Muscle layer of duodenum (tissue), 2 donors: ENCODE measurements around the gene SYNJ2.
"Not testable (repeated sequence)": the region's sequence is repeated elsewhere in the genome, so short reads cannot be mapped to it uniquely, and the experiment has no call there.

Experiments
- H3K27ac ChIP-seq: one replicate; pipeline ENCODE4 v1.7.0; 2013; ENCODE audit warnings: mild to moderate bottlenecking, low read length
- H3K27me3 ChIP-seq: one replicate; pipeline ENCODE4 v1.7.0; 2013; ENCODE audit warnings: low read depth, mild to moderate bottlenecking, control low read depth, low read length
- H3K36me3 ChIP-seq, 2 donors: one replicate each; pipeline ENCODE4 v1.7.0; 2013; ENCODE audit warnings: low read length in 2 of 2, control low read depth in 1 of 2, mild to moderate bottlenecking in 1 of 2; ENCODE audit not compliant: insufficient read depth in 2 of 2, control insufficient read depth in 1 of 2
- H3K4me1 ChIP-seq, 2 donors: one replicate each; pipeline ENCODE4 v1.7.0; 2013; ENCODE audit warnings: low read length in 2 of 2, mild to moderate bottlenecking in 2 of 2, control low read depth in 1 of 2, moderate library complexity in 1 of 2; ENCODE audit not compliant: insufficient read depth in 2 of 2, control insufficient read depth in 1 of 2
- H3K4me3 ChIP-seq, 2 donors: one replicate each; pipeline ENCODE4 v1.7.0; 2013; ENCODE audit warnings: low read length in 2 of 2, low read depth in 1 of 2, mild to moderate bottlenecking in 1 of 2
- H3K9me3 ChIP-seq, 2 donors: one replicate each; pipeline ENCODE4 v1.7.0; 2013; ENCODE audit warnings: low read length in 2 of 2, control low read depth in 1 of 2, mild to moderate bottlenecking in 1 of 2; ENCODE audit not compliant: control insufficient read depth in 1 of 2
- donor health status: healthy.

Gene SYNJ2

DNA sequence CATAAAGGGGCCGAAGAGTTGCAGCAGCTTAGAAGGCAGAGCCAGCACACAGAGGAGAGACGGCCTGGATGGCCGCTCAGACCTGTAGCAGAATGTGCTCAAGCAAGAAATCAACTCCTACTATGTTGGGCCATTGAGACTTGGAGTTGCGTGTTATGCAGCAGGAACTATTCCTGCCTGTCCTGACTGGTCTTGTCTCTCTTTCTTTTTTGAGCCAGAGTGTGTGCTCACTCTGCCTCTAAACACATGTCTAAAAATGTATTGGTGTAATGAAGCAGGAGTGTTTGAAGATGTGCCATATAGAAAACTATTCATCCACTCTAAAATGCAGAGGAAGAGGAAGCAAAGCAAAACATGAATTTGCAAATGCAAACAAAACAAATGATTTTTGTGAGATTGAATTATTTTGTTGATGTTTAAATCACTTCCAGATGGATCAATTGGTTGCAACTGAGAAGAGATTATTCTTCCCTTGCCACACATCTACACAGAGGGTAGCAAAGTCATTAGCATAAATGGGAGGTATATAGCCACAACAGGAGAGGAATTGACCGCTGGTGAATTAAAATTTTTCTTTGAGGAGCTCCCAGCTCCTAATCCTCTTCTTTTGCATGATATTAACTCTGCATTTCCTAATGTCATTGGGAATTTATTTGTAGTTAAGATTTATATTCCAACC, 20.4 kb upstream of the SYNJ2 start:
- Histone ChIP-seq H3K4me1 (no peaks in the 10 kb centered on the region), H3K9me3 (peaks cover 16 to 22% of the 10 kb centered on the region in 2 donors), H3K27me3 (no peaks in the 10 kb centered on the region), H3K4me3 (no peak overlapping the region), H3K27ac (no peak overlapping the region), H3K36me3 (no peaks in the 10 kb centered on the region)

DNA sequence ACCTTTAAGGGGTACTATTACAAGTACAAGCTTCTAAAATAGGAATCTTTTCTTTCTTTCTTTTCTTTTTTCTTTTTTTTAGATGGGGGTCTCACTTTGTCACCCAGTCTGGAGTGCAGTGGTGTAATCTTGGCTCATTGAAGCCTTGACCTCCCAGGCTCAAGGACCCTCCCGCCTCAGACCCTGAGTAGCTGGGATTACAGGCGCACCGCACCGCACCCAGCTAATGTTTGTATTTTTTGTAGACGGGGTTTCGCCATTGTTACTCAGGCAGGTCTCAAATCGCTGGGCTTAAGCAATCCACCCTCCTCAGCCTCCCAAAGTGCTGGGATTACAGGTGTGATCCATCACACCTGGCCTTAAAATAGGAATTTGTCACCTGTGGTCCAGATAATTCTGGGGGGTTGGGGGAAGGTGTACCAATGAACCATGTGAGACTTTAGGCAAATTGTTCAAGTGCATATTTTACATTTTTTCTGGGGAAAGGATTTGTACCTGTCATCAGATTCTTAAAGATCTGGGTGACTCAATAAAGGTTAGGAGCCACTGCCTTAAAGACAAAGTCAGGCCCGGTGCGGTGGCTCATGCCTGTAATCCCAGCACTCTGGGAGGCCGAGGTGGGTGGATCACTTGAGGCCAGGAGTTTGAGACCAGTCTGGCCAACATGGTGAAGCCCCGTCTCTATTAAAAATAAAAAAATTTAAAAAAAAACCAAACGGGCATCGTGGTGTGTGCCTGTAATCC, 19.7 kb upstream of the SYNJ2 start:
- Histone ChIP-seq H3K9me3 (peaks cover 16 to 22% of the 10 kb centered on the region in 2 donors), H3K4me1 (no peaks in the 10 kb centered on the region), H3K36me3 (no peaks in the 10 kb centered on the region), H3K27me3 (no peaks in the 10 kb centered on the region), H3K4me3 (no peak overlapping the region), H3K27ac (no peak overlapping the region)

DNA sequence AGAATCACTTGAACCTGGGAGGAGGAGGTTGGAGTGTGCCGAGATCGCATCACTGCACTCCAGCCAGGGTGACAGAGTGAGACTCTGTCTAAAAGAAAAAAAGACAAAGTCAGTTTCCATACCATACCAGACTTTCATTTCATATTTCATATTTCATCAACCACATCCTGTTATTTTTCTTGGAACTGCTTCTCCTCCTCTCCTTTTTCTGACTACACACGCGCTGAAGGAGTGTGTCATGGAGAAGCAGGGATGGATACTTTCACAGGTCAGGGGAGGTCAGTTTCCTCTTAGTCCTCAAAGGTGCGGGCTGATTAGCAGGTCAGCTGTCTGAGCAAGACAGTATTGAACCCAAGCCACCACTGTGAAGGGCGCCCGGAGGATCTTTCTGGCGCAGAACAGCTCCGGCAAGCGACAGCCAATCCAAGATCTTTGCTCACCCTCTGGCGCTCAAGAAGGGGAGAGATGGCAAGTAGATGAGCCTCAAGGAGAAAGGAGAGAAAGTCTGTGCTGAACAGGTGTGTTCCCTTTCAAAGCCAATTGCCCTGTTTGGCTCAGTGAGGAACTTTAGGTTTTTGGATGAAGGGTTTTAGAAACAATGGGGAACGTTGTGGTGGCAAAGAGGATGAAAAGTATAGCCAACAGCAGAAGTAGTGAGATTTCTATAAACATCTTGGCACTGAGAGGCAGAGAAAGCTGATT, 18.9 kb upstream of the SYNJ2 start:
- Histone ChIP-seq H3K27ac (no peak overlapping the region), H3K9me3 (peaks cover 16 to 20% of the 10 kb centered on the region in 2 donors), H3K4me1 (no peaks in the 10 kb centered on the region), H3K36me3 (no peaks in the 10 kb centered on the region), H3K4me3 (no peak overlapping the region), H3K27me3 (no peaks in the 10 kb centered on the region)

DNA sequence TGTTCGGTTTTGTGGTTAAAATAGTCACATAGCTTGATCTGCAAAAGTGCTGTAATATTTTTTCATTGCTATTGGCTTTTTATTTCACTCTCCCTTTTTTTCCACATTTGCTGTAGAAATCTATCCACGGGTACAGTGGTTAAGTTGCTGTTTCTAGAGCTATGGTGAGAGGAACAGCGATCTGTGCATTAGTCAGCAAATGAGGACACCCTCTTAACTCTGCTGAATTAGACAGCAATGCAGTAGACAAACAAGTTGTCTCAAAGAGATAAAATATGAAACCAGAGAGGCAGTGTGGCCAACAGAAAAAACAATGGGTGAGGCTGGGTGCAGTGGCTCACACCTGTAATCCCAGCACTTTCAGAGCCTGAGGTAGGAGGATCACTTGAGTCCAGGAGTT, 17.6 kb upstream of the SYNJ2 start:
- Histone ChIP-seq H3K36me3 (no peaks in the 10 kb centered on the region), H3K9me3 (peaks cover 9% of the 10 kb centered on the region in 2 donors), H3K4me3 (no peak overlapping the region), H3K27ac (no peak overlapping the region), H3K4me1 (no peaks in the 10 kb centered on the region), H3K27me3 (no peaks in the 10 kb centered on the region)

DNA sequence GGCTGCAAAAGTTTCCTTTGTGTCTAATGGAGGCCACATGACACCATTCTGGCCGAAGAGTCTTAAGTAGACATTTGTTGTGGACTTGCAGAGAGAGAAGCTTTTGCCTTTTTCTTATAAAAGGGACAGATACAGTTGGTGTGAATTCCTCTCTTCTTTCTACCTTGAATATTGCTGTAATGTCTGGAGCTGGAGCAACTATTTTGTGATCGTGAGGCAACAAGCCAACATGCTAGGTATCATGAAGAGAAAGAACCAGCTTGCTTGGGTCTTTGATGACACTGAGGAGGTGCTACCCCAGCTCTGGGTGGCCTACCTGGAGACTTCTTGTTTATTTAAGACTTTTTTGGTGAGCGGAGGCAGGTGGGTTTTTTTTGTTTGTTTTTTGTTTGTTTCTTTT, 16.3 kb upstream of the SYNJ2 start:
- H3K27ac ChIP-seq, result no peak overlapping the region
- no peaks in the 10 kb centered on the region for H3K9me3 ChIP-seq
- H3K4me1 ChIP-seq, result no peaks in the 10 kb centered on the region
- H3K36me3 ChIP-seq, result no peaks in the 10 kb centered on the region
- no peak overlapping the region for H3K4me3 ChIP-seq
- H3K27me3 ChIP-seq, result no peaks in the 10 kb centered on the region

DNA sequence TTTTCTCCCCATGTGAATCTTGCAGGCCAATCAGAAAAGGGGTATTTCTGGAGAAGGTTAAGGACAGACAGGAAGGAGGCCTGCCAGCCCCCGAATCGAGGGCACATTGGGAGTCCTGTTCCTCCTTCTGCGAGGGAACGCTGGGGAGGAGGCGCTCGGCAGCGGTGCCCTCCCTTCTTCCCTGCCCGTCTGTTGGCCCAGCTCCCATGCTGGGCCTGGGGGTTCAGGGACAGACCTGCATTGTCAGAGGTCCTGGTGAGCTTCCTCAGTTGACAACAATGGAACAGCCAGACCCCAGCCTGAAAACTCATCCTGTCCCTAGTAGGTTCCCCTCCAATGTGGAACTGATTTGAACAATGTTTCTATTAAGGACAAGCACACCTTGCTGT, 15.1 kb upstream of the SYNJ2 start:
- no peak overlapping the region for H3K4me3 ChIP-seq
- no peaks in the 10 kb centered on the region for H3K36me3 ChIP-seq
- no peaks in the 10 kb centered on the region for H3K4me1 ChIP-seq
- H3K27ac ChIP-seq, result peak overlapping the region; percentile 79
- no peaks in the 10 kb centered on the region for H3K27me3 ChIP-seq
- no peaks in the 10 kb centered on the region for H3K9me3 ChIP-seq

DNA sequence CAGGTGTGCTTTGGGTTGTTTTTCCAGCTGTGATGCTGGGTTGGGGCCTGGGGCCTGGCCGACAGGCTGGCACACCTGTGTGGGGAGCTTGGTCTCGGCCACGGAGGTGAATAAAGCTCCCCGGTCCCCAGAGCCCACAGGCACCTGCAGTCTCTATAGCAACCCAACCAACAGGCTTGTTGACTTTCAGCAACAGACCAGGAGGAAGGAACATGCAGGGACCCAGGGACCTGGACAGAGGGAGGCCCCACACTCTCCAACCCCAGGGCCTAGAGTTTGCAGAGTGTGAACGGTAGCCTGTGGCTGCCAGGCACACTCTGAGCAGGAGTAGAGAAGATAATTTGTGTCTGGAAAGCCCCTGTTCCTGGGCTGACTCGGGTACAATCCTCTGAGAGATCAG, 14.6 kb upstream of the SYNJ2 start:
- no peaks in the 10 kb centered on the region for H3K36me3 ChIP-seq
- no peak overlapping the region for H3K4me3 ChIP-seq
- no peaks in the 10 kb centered on the region for H3K4me1 ChIP-seq
- H3K27me3 ChIP-seq, result no peaks in the 10 kb centered on the region
- H3K9me3 ChIP-seq, result no peaks in the 10 kb centered on the region
- peak overlapping the region; percentile 79 for H3K27ac ChIP-seq

DNA sequence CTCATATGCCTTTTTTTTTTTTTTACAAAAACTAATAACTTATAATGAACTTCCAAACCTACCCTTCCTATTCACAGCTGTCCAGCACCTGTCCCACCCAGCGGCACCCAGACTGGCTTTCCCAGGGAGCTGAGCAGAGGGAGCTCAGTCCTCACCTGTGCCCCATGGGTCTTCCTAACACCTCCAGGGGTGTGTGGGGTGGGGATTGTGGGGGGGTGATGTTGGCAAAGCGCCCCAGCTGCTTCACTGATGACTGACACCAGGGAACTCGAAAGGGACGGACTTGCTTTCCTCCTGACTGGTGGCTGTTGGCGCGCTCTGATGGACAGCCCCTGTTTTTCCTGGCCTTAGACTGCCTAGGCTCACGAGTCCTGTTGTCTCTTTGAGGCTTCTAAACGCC, 14.2 kb upstream of the SYNJ2 start:
- Histone ChIP-seq H3K27me3 (no peaks in the 10 kb centered on the region), H3K4me3 (no peak overlapping the region), H3K9me3 (no peaks in the 10 kb centered on the region), H3K36me3 (no peaks in the 10 kb centered on the region), H3K4me1 (no peaks in the 10 kb centered on the region), H3K27ac (no peak overlapping the region)

DNA sequence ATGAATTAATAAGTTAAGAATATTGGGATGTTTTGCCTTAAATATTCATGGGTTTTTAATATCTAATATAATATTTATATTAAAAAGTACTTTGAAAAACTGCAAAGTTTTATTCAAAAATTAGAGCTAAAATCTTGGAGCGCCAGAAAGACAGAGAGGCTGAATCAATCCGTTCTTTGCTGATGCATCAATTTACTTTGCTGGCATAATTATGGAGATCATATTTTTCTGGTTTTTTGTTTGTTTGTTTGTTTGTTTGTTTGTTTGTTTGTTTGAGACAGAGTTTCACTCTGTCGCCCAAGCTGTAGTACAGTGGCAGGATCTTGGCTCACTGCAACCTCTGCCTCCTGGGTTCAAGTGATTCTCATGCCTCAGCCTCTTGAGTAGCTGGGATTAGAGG, 9.5 kb upstream of the SYNJ2 start:
- H3K9me3 ChIP-seq, H3K27me3 ChIP-seq, H3K4me3 ChIP-seq, H3K36me3 ChIP-seq, H3K4me1 ChIP-seq, H3K27ac ChIP-seq: not testable (repeated sequence)

DNA sequence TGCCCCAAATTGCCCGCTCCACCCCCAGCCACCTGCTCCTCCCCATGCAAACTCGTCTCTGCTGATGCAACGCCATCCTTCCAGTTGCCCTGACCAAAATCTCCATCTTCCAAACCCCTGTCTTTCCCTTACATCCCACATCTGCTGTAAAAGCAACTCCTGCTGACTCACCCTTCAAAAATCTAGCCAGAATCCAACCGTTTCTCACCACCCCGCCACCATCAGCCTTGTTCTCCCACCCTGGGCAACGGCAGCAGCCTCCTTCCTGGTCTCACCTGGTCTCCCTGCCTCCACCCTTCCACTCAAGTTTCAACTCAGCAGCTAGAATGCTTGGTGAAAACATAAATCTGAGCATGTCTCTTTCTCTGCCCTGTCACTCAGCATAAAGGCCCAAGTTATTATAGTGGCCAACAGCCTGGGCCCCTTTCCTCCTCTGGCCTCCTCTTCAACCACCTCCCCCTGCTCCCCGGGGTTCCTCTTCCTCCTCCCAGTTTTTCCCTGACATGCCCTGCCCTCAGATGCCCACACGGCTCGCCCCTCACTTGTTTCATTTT, 7.2 kb upstream of the SYNJ2 start:
- H3K36me3 ChIP-seq, result no peaks in the 10 kb centered on the region
- no peaks in the 10 kb centered on the region for H3K9me3 ChIP-seq
- H3K27me3 ChIP-seq, result no peaks in the 10 kb centered on the region
- H3K4me1 ChIP-seq, result no peaks in the 10 kb centered on the region
- H3K4me3 ChIP-seq, result no peak overlapping the region
- no peak overlapping the region for H3K27ac ChIP-seq

DNA sequence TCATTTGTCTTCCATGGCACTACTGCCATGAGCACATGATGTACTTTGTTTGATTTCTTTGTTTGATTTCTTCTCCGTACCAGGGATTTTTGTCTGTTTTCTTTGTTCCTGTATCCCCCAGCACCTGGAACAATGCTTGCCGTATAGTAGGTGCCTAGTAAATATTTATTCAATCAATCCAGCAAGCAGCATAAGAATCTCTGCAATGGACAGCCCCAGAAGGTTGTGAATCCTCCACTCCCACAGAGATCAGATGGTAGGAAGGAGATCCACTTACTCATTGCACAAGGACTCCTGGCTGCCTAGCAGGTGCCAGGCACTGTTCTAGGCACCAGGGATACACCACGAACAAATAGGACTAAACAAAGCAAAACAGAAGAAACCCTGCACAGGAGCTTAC, 6.7 kb upstream of the SYNJ2 start:
- Histone ChIP-seq H3K27ac (no peak overlapping the region), H3K27me3 (no peaks in the 10 kb centered on the region), H3K4me1 (no peaks in the 10 kb centered on the region), H3K9me3 (no peaks in the 10 kb centered on the region), H3K4me3 (no peak overlapping the region), H3K36me3 (no peaks in the 10 kb centered on the region)
